GM12801 (cell line): ENCODE data around the gene UMAD1.

Experiments
- TF ChIP-seq, protein P1 (sequence below): IDR thresholded peaks from one replicate; pipeline ENCODE4 v1.5.1; 2011; ENCODE audit warnings: control low read depth; ENCODE audit not compliant: insufficient read length; ENCODE audit errors: extremely low read depth

UMAD1 gene

DNA sequence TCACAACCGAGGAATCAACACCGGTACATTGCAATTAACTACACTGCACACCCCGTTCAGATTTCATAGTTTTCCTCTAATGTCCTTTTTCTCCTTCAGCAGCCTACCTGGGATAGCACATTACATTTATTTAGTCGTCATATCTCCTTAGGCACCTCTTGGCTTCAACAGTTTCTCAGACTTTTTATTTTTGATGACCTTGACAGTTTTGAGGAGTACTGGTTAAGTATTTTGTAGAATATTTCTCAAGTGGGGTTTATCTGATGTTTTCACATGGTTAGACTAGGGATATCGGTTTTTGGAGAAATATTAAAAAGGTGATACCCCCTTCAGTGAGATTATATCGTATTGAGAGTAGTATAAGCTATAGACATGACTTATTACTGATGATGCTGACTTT is 241.0 kb downstream of the UMAD1 start:
- TF ChIP-seq, protein P1, sequence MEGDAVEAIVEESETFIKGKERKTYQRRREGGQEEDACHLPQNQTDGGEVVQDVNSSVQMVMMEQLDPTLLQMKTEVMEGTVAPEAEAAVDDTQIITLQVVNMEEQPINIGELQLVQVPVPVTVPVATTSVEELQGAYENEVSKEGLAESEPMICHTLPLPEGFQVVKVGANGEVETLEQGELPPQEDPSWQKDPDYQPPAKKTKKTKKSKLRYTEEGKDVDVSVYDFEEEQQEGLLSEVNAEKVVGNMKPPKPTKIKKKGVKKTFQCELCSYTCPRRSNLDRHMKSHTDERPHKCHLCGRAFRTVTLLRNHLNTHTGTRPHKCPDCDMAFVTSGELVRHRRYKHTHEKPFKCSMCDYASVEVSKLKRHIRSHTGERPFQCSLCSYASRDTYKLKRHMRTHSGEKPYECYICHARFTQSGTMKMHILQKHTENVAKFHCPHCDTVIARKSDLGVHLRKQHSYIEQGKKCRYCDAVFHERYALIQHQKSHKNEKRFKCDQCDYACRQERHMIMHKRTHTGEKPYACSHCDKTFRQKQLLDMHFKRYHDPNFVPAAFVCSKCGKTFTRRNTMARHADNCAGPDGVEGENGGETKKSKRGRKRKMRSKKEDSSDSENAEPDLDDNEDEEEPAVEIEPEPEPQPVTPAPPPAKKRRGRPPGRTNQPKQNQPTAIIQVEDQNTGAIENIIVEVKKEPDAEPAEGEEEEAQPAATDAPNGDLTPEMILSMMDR, result no peak

DNA sequence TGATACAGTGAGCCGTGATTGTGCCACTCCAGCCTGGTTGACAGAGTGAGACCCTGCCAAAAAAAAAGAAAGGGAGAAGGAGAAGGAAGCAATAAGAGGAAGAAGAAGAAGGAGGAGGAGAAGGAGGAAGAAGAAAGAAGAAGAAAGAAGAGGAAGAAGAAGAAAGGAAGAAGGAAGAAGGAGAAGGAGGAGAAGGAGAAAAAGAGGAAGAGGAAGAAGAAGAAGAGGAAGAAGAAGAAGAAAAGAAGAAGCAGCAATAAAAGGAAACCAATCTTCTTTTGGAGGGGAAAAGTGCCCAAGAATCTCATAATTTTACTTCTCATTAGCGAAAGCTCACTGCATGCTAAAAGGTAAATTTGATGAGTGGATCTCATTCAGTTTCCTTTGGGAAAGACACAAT is 242.3 kb downstream of the UMAD1 start:
- TF ChIP-seq, protein P1, result no peak

DNA sequence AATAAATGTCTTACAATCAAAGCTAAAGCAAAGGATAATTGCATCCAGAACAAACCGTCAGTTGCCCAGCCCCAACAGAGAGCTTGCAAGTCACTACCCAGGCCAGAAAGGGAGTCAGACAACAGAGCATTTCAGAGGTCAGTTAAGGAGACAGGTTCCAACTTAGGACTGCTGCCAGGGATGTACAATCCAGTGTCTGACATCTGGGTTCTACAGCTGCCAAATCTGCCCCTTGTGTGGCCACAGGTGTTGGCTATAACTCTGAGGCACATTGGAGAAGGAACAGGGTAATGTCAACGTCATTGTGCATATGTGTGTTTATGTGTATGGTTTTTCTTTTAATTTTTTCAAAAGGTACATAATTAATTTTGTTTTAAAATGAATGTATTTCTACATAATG is 242.8 kb downstream of the UMAD1 start:
- TF ChIP-seq, protein P1, result no peak

DNA sequence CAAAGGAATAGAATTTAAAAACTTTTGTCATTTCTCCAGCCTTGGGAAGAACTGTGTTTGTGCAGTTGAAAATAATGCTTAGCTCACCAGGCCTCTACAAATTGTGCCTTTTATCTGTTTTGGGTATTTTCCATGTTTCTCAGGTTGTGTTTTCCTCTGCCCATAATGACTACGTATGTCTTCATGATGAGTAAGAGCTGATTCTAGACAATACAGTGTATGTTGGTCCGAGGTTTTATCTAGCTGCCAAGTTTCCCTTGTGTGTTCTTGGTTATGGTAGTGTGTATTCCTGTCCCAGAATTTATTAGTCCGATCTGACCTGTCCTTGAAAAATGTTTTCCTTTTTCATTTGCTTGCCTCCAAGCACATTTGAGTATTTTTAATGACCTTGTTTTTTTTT is 244.3 kb downstream of the UMAD1 start:
- TF ChIP-seq, protein P1, result no peak

DNA sequence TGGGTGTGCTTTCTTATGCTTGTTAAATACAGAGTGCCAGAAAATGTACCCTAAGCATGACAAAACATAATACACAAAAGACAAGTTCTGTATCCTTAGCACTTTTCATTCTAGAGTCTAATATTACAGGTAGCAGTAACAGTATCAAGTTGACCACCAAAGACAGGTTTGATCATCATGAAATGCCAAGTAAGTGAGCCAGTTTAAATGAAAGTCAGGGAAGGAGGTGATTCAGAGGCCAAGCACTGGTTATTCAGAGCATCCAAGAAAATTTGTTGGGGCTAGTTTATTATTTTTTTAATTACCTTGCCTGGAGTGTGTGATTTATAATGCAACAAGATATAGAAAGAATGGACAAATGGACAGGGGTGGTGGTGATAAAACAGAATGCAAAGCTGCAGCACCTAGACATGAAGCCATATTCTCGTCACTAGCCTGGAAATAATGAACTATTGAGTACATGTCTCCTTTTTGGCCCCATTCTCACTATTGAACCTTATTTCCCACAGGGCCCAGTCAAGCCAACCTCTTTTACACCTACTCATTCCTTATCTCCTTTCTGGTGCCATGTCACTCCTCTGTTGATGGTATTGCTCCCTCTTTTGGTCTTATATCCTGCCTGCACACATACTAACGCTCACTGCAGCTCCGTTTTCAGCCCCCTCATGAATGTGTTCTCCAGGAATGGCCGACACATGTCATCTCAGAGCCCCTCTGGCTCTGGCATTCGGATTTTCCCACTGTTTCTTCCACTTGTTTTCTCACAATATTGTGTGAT is 249.4 kb downstream of the UMAD1 start:
- TF ChIP-seq, protein P1, result no peak

DNA sequence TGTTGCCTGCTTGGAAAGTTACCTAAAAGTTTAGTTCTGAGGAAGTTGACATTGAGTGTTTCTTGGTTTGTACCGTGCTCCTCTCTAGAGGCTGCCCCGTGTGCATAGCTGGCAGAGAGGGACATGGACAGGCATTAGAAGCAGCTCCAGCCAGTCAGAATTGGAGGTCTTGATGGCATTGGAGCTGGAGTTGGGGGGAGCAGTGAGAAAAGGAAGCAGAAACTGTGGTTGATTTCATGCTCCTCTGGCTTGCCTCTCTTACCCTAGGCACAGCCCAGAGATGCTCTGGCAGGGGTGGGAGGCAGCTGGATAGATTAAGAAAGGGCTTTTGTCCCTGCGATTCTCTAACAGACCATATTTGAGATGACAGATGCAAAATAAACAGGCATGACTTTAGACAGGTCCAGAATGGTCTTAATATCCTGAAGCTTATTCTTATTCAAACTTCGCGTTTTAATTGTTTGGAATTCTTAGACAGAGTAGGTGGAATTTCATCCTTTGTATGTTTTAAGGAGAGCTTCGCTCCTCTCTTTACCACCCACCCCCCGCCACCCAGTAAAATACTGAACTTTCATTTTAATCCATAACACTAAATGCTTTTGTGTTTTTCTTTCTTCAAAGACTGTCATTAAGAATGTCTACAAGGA is 254.6 kb downstream of the UMAD1 start:
- TF ChIP-seq, protein P1, result no peak

DNA sequence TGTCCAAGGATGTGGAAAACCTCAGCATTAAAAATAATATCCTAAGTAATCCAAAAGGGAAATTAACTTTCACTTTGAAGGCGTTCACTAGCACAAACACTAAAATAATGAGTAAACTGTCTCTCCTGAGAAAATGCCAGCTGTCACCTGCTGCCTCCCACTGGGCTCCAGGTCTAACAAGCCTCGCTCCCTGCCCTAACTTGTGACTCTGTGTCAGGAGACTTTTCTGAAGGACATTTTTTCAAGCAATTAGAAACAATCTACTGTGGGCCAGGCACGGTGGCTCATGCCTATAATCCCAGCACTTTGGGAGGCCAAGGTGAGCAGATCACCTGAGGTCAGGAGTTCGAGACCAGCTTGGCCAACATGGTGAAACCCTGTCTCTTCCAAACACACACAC is 255.2 kb downstream of the UMAD1 start:
- TF ChIP-seq, protein P1, result no peak
